ENCODE measurements around the gene TMEM212. TPM values are rescaled to one million over a fixed set of nuclear protein-coding genes. Genes with fewer than 3 reads are reported as not detected.
"Not testable (repeated sequence)": the region's sequence is repeated elsewhere in the genome, so short reads cannot be mapped to it uniquely, and the experiment has no call there.

TMEM212 gene
- total and polyA plus RNA-seq, 8 donors, result not detected

DNA sequence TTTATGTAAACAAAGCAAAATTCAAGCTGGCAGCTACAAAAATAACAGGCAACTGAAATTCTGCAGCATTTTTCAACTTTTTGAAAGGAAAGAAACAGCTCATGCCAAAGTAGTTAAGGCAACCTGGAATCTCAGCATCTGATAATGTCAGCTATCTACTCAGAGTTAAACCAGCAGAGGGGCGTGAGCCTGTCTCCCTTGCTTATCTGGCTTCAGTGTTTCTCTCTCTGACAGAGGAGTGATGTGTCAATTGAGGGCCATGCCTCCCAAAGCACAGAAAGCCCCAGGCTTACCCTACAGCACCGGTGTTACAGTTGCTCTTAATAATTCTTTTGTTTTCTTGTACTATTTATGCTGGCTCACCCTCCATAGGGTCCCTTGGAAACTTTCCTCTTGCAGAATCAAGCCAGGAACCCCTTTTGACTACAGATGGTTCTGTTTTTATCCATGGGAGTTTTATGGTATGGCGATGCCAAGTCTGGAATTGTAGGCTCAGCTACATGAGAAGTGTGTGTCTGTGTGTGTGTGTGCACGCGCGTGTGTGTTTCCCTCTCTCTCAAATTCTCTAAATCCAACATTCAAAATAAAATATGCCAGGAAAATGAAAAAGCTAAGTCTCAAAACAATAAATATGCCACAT, 7.3 kb downstream of the TMEM212 start:
- no peak for TF ChIP-seq POLR2AphosphoS5 (IDR thresholded peaks at IDR 0.05)
- no peak for DNase-seq
- Histone ChIP-seq H3K9me3 (peaks cover 0 to 12% (median 5%) of the 10 kb centered on the region in 4 donors), H3K27ac (no peak overlapping the region), H3K4me3 (no peak overlapping the region), H3K36me3 (no peaks in the 10 kb centered on the region), H3K4me1 (peaks cover 0 to 9% (median 0%) of the 10 kb centered on the region in 4 donors), H3K27me3 (no peaks in the 10 kb centered on the region)
- intact Hi-C loops (cut with DNase I; ENCODE audit: low total_unique reads), result no loop called here
- WGBS, 5 donors, result 75 to 79% (median 78%) methylated on average over 6 of the region's 6 CpGs

DNA sequence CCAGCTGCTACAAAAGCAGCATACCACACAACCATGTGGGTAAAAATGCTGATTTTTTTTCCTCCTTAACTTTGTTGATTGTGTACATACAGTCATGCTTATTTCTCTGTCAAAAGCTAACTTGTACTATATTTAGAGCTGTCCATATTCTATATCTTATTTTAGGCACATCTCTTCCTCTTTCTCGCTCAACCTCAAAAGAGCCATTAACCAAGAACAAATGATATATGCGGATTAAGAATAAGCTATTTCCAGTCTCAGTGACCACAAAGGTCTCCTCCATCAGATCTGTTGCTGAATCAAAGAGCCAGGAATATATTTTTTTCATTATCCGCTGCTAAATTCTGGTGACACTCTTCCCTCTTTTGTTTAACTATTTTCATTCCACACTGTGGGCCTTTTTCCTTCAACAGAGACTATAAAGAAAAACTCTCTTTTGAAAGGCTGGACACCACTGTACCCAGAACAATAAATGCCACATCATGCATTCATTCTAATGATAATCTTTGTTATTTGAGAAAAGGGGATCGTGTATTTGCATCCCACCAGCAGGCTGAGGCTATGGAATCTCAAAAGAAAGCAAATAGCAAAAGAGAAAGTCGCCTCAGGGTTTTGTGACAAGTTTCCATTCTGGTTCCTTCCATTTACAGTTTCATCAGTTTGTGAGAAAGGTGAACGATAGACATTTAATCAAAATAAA, 8.0 kb downstream of the TMEM212 start:
- intact Hi-C loops (cut with DNase I; ENCODE audit: low total_unique reads), result no loop called here
- no peak overlapping the region for H3K4me3 ChIP-seq
- H3K9me3 ChIP-seq, result peaks cover 0 to 12% (median 5%) of the 10 kb centered on the region in 4 donors
- no peak for DNase-seq
- H3K36me3 ChIP-seq, result no peaks in the 10 kb centered on the region
- TF ChIP-seq POLR2AphosphoS5 (IDR thresholded peaks at IDR 0.05) (no peak), POLR2A (IDR thresholded peaks at IDR 0.05) (no peak)
- TF ChIP-seq, protein P1, sequence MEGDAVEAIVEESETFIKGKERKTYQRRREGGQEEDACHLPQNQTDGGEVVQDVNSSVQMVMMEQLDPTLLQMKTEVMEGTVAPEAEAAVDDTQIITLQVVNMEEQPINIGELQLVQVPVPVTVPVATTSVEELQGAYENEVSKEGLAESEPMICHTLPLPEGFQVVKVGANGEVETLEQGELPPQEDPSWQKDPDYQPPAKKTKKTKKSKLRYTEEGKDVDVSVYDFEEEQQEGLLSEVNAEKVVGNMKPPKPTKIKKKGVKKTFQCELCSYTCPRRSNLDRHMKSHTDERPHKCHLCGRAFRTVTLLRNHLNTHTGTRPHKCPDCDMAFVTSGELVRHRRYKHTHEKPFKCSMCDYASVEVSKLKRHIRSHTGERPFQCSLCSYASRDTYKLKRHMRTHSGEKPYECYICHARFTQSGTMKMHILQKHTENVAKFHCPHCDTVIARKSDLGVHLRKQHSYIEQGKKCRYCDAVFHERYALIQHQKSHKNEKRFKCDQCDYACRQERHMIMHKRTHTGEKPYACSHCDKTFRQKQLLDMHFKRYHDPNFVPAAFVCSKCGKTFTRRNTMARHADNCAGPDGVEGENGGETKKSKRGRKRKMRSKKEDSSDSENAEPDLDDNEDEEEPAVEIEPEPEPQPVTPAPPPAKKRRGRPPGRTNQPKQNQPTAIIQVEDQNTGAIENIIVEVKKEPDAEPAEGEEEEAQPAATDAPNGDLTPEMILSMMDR (IDR thresholded peaks at IDR 0.05), result no peak
- whole genome bisulfite sequencing, 5 donors, result 78 to 82% (median 81%) methylated on average over 6 of the region's 6 CpGs
- no peak overlapping the region for H3K27ac ChIP-seq
- H3K4me1 ChIP-seq, result peaks cover 0 to 9% (median 0%) of the 10 kb centered on the region in 4 donors
- H3K27me3 ChIP-seq, result no peaks in the 10 kb centered on the region

DNA sequence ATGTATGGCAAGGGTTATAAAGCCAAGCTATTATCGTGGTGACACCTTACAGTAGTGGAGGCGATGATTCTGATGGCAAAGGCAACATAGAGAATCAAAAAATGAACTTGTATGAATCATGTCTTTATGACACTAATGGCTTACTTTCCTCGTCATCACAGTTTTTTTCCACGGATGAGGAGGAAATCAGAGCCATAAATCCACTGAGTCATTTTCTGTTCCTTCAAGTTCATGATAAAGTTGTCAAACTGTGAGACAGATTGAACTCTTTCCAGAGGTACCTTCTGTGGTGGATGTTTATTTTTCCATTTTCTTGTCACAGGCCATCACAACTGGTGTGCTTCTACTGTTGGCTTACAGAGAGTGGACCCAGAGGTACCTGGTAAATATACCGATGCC, 8.5 kb downstream of the TMEM212 start:
- no peak overlapping the region for H3K27ac ChIP-seq
- intact Hi-C loops (cut with DNase I; ENCODE audit: low total_unique reads), result no loop called here

DNA sequence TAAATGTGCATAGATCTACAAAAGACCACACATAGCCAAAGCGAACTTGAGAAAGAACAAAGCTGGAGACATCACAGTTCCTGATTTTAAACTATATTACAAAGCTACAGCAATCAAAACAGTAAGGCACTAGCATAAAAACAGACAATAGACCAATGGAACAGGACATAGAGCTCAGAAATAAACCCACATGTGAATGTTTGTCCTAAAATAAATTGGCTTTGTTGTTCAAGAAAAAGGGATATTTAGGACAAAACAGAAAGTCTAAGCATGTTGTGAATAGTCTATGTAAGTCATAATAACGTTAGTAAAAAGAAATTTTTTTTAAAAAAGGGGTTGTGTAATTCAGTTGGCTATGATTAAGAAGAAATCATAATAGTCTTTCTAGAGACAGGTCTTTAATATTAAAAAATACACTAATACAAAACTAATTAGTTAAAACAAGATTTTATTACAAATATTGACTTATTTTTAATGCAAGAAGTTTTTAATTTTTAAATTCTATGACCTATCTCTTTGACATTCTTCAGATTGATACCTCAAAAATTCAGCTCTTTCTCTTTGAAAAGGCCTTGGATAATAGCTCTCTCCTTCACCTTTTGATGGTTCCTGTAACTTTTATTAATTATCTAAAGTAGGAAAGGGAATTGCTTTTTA, 11.6 kb downstream of the TMEM212 start:
- TF ChIP-seq POLR2AphosphoS5 (IDR thresholded peaks at IDR 0.05) (no peak), POLR2A (IDR thresholded peaks at IDR 0.05) (no peak), EP300 (IDR thresholded peaks at IDR 0.05) (no peak)
- TF ChIP-seq, protein P1 (IDR thresholded peaks at IDR 0.05), result no peak
- H3K36me3 ChIP-seq, result no peaks in the 10 kb centered on the region
- H3K9me3 ChIP-seq, result peaks cover 0 to 12% (median 5%) of the 10 kb centered on the region in 4 donors
- no peak for DNase-seq
- WGBS, 5 donors, result 85 to 92% (median 87%) methylated on average over 2 of the region's 2 CpGs
- no peaks in the 10 kb centered on the region for H3K27me3 ChIP-seq
- intact Hi-C loops (cut with DNase I; ENCODE audit: low total_unique reads), result no loop called here
- H3K4me1 ChIP-seq, result peaks cover 0 to 9% (median 0%) of the 10 kb centered on the region in 4 donors
- H3K27ac ChIP-seq, result no peak overlapping the region
- H3K4me3 ChIP-seq, result no peak overlapping the region

More for the DNA sequence above, 8.5 kb downstream of the TMEM212 start:
- TF ChIP-seq EP300 (IDR thresholded peaks at IDR 0.05) (no peak), POLR2A (IDR thresholded peaks at IDR 0.05) (no peak)
- TF ChIP-seq, protein P1 (IDR thresholded peaks at IDR 0.05), result no peak
- H3K9me3 ChIP-seq, result peaks cover 0 to 12% (median 5%) of the 10 kb centered on the region in 4 donors
- H3K36me3 ChIP-seq, result no peaks in the 10 kb centered on the region
- DNase-seq, result no peak
- H3K4me1 ChIP-seq, result peaks cover 0 to 9% (median 0%) of the 10 kb centered on the region in 4 donors
- H3K27me3 ChIP-seq, result no peaks in the 10 kb centered on the region
- no peak overlapping the region for H3K4me3 ChIP-seq
- 52 to 69% (median 55%) methylated on average over 5 of the region's 5 CpGs for WGBS, 5 donors

DNA sequence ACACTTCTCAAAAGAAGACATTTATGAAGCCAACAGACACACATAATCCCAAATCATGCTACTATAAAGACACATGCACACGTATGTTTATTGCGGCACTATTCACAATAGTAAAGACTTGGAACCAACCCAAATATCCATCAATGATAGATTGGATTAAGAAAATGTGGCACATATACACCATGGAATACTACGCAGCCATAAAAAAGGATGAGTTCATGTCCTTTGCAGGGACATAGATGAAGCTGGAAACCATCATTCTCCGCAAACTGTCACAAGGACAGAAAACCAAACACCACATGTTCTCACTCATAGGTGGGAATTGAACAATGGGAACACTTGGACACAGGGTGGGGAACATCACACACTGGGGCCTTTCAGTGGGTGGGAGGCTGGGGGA, 15.6 kb downstream of the TMEM212 start:
- H3K9me3 ChIP-seq; H3K27me3 ChIP-seq; H3K4me3 ChIP-seq; intact Hi-C loops (cut with DNase I; ENCODE audit: low total_unique reads); H3K36me3 ChIP-seq; DNase-seq; H3K27ac ChIP-seq: not testable (repeated sequence)
- 95 to 100% (median 96%) methylated on average over 4 of the region's 4 CpGs for WGBS, 5 donors
- H3K4me1 ChIP-seq, result peaks cover 0 to 11% (median 8%) of the 10 kb centered on the region in 4 donors

Data from stomach (tissue), 9 donors.